Activated naive CD8-positive, alpha-beta T cell (primary cell): ENCODE measurements around the gene FAM168A.

ENCODE experiments used
- H3K27ac Mint-ChIP-seq: one replicate; pipeline ENCODE4 v1.8.0; 2021; ENCODE audit warnings: mixed read lengths
- H3K27me3 Mint-ChIP-seq: one replicate; pipeline ENCODE4 v1.8.0; 2021; ENCODE audit warnings: mixed read lengths
- H3K36me3 Mint-ChIP-seq: one replicate; pipeline ENCODE4 v1.8.0; 2021; ENCODE audit warnings: mixed read lengths
- H3K4me1 Mint-ChIP-seq: one replicate; pipeline ENCODE4 v1.8.0; 2021; ENCODE audit warnings: low read depth, mixed read lengths
- H3K4me3 Mint-ChIP-seq: one replicate; pipeline ENCODE4 v1.8.0; 2021; ENCODE audit warnings: mild to moderate bottlenecking, mixed read lengths
- H3K9me3 Mint-ChIP-seq: one replicate; pipeline ENCODE4 v1.8.0; 2021; ENCODE audit warnings: low read depth, mixed read lengths

The FAM168A gene

DNA sequence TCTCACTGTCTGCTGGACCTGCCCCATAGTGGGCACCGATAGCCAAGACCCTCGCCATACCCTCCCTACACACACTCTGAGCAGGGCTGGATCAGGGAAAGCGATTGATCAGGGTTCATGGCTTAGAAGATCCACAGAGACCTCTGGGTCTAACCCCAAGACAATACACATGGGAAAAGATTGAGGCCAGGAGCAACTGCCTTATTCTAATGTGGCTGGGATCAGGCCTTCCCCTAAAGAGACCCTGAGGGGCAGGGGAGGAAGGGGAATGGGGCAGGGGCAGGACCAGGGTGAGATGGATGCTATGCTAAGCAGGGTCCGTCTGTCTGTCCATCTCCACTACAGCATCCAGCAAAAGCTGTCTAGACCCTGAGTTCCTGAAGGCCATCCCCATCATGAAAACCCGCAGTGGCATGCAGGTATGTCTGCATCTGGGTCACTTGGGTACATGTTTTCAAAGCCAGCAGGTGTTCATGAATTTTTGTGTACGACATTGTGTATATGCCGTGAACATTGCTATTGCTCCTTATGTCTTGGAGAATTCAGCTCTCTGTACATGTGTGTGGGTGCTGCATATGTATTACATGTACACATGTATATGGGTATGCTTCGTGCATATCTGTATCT is 237.1 kb downstream of the FAM168A start:
- Mint-ChIP-seq H3K4me3 (no peak overlapping the region), H3K27me3 (no peaks in the 10 kb centered on the region), H3K4me1 (peaks cover 5% of the 10 kb centered on the region), H3K36me3 (no peaks in the 10 kb centered on the region), H3K9me3 (no peaks in the 10 kb centered on the region), H3K27ac (no peak overlapping the region)

DNA sequence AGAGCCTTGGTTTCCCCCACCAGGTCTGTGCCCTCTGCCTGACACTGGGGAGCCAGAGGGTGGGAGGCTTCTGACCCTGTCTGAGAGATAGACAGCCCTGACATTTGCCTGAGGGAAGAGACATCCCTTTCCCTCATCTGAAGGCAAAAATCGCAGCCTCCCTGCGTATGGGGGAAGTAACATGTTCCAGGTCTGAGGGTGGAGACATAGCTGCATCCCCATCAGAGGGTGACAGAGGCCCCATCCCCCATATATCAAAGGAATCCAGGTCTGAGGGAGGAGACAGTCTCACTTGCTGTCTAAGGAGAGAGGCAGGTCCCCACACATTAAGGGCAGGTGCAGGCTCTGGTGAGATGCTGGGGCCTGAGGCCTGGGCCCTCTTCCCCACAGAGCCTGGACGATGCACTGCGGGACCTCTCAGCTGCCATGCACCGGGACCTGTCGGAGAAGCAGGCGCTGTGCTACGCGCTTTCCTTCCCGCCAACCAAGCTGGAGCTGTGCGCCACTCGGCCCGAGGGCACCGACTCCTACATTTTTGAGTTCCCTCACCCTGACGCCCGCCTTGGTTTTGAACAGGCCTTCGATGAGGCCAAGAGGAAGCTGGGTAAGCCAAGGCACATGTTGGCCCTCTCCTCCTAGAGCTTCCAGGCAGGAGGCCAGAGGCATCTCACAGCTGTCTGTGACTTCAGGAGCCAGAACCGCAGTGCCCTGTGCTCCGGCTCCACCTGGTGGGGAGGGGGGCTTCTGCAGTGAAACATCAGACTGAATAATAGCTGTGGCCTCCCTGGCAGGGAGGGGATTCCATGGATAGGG is 237.8 kb downstream of the FAM168A start:
- H3K27ac Mint-ChIP-seq = no peak overlapping the region
- peaks cover 2% of the 10 kb centered on the region for H3K4me1 Mint-ChIP-seq
- H3K4me3 Mint-ChIP-seq = no peak overlapping the region
- H3K27me3 Mint-ChIP-seq = no peaks in the 10 kb centered on the region
- no peaks in the 10 kb centered on the region for H3K9me3 Mint-ChIP-seq
- H3K36me3 Mint-ChIP-seq = no peaks in the 10 kb centered on the region

DNA sequence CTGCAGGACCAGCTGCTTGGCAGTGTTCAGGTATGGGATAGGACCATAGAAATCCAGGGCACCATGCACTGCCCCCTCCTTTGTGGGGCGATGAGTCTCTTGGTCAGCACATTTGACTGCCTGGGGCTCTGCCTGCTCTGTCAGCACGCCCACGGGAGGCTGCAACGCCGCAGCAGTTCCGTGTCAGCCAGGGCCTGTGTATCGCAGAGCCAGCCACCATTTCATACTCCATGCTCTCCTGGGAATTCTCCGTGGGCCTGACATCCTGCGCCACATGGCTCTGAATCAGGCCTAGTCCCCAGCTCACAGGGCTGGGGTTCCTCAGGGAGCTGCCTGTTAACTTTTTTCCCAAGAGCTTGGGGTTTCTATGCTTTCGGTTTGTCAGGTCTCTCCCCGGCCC is 238.6 kb downstream of the FAM168A start:
- Mint-ChIP-seq H3K27me3 (no peaks in the 10 kb centered on the region), H3K4me3 (no peak overlapping the region), H3K36me3 (no peaks in the 10 kb centered on the region), H3K4me1 (no peaks in the 10 kb centered on the region), H3K27ac (no peak overlapping the region), H3K9me3 (no peaks in the 10 kb centered on the region)

DNA sequence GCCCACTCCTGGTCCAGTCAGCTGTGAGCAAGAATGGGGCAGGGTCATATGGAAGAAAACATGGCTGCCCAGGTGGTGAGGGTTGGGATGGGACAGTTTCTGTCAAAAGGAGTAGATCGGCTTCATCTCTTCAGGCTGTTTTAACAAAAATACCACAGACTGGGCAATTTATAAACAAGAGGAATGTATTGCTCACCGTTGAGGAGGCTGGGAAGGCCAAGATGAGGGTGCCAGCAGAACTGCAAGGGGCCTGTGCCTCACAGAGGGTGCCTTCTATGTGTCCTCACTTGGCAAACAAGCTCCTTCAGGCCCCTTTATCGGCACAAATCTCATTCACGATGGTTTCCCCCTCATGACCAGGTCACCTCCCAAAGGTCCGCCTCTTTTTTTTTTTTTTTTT is 239.8 kb downstream of the FAM168A start:
- H3K27ac Mint-ChIP-seq = no peak overlapping the region
- no peaks in the 10 kb centered on the region for H3K4me1 Mint-ChIP-seq
- H3K4me3 Mint-ChIP-seq = no peak overlapping the region
- no peaks in the 10 kb centered on the region for H3K36me3 Mint-ChIP-seq
- no peaks in the 10 kb centered on the region for H3K9me3 Mint-ChIP-seq
- no peaks in the 10 kb centered on the region for H3K27me3 Mint-ChIP-seq

DNA sequence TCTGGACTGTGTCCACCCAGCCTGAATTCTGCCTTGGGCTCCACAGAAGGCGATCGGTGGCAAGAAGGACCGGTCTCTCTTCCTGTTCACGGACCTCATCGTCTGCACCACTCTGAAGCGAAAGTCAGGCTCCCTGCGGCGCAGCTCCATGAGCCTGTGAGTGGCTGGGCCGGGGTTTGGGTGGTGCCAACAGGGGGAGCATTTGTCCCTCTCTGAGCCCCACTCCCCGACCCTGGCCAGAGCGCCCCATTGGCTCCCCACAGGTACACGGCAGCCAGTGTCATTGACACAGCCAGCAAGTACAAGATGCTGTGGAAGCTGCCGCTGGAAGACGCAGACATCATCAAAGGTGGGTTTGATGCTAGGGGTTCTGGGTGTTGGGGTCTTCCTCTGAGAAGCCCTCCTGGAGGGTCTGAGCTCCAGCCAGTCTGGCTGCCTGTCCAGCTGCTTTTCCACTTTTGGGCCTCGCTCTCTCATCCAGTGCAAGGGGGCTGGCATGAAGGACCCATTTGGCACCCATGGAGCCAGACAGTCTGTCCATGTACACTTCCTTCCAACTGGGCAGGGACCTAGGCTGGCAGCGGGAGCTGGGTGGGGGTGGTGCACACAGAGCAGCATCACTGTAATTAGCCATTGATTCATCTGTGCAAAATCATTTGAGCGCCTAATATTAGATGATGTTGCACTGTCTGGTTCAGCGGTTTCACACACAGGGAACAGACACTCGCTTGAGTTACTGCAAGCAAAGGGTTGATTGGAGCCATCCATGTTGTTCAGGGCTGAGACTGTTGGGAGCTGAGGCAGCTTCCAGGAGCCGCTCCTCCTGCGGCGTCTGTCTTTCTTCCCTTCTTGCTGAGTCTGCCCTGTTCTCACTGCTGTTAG is 240.7 kb downstream of the FAM168A start:
- no peaks in the 10 kb centered on the region for H3K4me1 Mint-ChIP-seq
- no peaks in the 10 kb centered on the region for H3K27me3 Mint-ChIP-seq
- no peak overlapping the region for H3K27ac Mint-ChIP-seq
- H3K36me3 Mint-ChIP-seq = no peaks in the 10 kb centered on the region
- no peak overlapping the region for H3K4me3 Mint-ChIP-seq
- H3K9me3 Mint-ChIP-seq = no peaks in the 10 kb centered on the region

DNA sequence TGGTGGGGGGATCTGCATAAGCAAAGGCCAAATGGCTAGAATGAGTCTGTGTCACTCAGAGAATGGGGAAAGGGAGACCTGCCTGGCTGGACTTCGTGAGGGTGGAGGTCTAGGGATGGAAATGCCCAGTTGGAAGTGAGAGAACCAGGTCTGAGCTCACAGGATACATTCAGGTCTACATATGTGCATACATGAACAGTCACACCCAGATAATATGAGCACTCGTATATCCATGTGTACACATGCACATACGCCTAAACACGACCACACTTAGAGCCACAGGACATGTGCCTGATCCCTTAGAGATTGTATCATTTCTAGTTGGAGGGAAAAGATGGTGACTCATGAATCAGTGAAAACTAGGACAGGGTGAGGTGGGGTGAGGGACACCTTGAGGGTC is 242.8 kb downstream of the FAM168A start:
- Mint-ChIP-seq H3K27me3 (no peaks in the 10 kb centered on the region), H3K4me1 (peaks cover 3% of the 10 kb centered on the region), H3K36me3 (no peaks in the 10 kb centered on the region), H3K9me3 (no peaks in the 10 kb centered on the region), H3K4me3 (no peak overlapping the region), H3K27ac (no peak overlapping the region)

DNA sequence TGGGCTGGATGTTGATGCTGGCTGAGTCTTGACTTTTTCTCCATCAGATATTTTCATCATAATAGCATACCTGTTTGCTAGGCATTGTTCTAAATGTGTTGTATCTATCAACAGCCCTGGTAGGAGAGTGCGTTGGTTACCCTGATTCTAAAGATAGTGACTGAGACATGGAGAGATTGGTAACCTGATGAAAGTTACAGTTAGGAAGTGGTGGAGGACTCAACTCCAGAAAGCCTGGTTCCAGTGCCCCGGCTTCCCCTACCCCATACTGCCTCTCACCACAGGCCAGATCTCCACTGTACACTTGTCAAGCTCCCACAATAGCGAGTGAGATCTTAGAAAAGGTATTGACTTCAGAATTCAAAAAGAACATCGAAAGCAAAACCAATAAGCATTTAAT is 244.5 kb downstream of the FAM168A start:
- Mint-ChIP-seq H3K27me3 (no peaks in the 10 kb centered on the region), H3K4me1 (peaks cover 3% of the 10 kb centered on the region), H3K9me3 (no peaks in the 10 kb centered on the region), H3K4me3 (no peak overlapping the region), H3K27ac (no peak overlapping the region), H3K36me3 (no peaks in the 10 kb centered on the region)

DNA sequence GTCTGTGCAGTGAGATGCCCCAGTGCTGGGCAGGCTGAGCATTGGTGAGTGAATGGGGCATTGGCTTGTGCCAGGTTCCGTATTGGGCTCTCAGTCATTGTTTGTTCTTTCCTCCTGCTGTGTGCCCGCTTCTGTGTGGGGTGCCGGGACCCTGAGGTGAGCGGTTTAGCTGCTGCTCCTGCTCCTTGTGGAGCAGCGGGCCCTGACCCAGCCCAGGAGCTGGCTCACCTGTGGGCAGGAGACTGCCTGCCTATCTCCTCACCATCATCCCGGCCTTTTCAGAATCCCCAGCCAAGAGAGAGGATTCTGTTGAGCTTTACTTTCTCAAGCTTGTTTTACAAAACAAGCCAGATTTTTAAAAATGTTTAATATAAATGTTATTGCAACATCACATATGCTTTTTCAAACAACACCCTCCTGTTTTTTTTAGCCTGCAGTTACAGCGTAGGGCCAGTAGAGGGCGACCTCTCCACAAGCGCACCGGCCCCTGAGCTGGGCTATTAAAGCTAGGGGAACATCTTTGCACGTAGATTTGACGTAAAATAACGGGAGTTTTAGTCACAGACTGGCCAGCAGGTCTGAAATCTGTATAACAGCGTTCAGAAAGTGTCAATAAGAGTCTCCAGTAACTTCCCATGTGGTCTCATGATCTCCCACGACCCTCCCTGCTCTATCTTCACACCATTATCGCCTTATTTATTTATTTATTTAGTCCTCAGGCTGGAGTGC is 246.8 kb downstream of the FAM168A start:
- H3K36me3 Mint-ChIP-seq = no peaks in the 10 kb centered on the region
- no peaks in the 10 kb centered on the region for H3K27me3 Mint-ChIP-seq
- H3K9me3 Mint-ChIP-seq = no peaks in the 10 kb centered on the region
- H3K27ac Mint-ChIP-seq = no peak overlapping the region
- H3K4me3 Mint-ChIP-seq = no peak overlapping the region
- H3K4me1 Mint-ChIP-seq = peaks cover 3% of the 10 kb centered on the region
